H9 (cell line): ENCODE measurements around the gene TBC1D22A. TPM values are rescaled to one million over a fixed set of nuclear protein-coding genes. Genes with fewer than 3 reads are reported as not detected.

Experiments used
- DNase-seq: peaks from one replicate; pipeline ENCODE4 v3.0.0-alpha.2; 2017
- H2AFZ ChIP-seq: one replicate; pipeline ENCODE4 v1.6.1; 2013; ENCODE audit warnings: mild to moderate bottlenecking, low read length, control low read depth, moderate library complexity
- H2AK5ac ChIP-seq: 2 replicates; pipeline ENCODE4 v1.6.1; 2013; ENCODE audit warnings: low read length, control low read depth, mixed read lengths; ENCODE audit not compliant: insufficient read length
- H2BK120ac ChIP-seq: one replicate; pipeline ENCODE4 v1.6.1; 2013; ENCODE audit warnings: low read depth, mild to moderate bottlenecking, low read length, control low read depth, inconsistent platforms; ENCODE audit not compliant: poor library complexity, severe bottlenecking
- H2BK12ac ChIP-seq: 2 replicates; pipeline ENCODE4 v1.6.1; 2013; ENCODE audit warnings: low read length, control low read depth, mixed read lengths, low read depth; ENCODE audit not compliant: insufficient read length
- H2BK15ac ChIP-seq: 2 replicates; pipeline ENCODE4 v1.6.1; 2013; ENCODE audit warnings: low read depth, low read length, control low read depth
- H2BK20ac ChIP-seq: one replicate; pipeline ENCODE4 v1.6.1; 2013; ENCODE audit warnings: low read depth, mild to moderate bottlenecking, low read length, control low read depth, inconsistent platforms; ENCODE audit not compliant: poor library complexity, severe bottlenecking
- H2BK5ac ChIP-seq: 2 replicates; pipeline ENCODE4 v1.6.1; 2013; ENCODE audit warnings: low read length, control low read depth, mixed read lengths; ENCODE audit not compliant: insufficient read length
- H3K14ac ChIP-seq: 2 replicates; pipeline ENCODE4 v1.6.1; 2013; ENCODE audit warnings: low read length, control low read depth; ENCODE audit not compliant: insufficient read depth
- H3K18ac ChIP-seq: 2 replicates; pipeline ENCODE4 v1.6.1; 2013; ENCODE audit warnings: low read depth, mild to moderate bottlenecking, mixed read lengths, low read length, control low read depth; ENCODE audit not compliant: insufficient read length
- H3K23ac ChIP-seq: 2 replicates; pipeline ENCODE4 v1.6.1; 2013; ENCODE audit warnings: low read length, control low read depth, mixed read lengths, low read depth; ENCODE audit not compliant: insufficient read length
- H3K23me2 ChIP-seq: 2 replicates; pipeline ENCODE4 v1.6.1; 2013; ENCODE audit warnings: low read depth, mild to moderate bottlenecking, mixed read lengths, low read length, control low read depth; ENCODE audit not compliant: insufficient read length, poor library complexity, severe bottlenecking
- H3K27ac ChIP-seq: 2 replicates; pipeline ENCODE4 v1.5.1; 2013; ENCODE audit warnings: low read length, control low read depth, mixed read lengths, low read depth; ENCODE audit not compliant: insufficient read length
- H3K27me3 ChIP-seq: 2 replicates; pipeline ENCODE4 v1.6.1; 2013; ENCODE audit warnings: low read length, control low read depth, inconsistent platforms; ENCODE audit not compliant: insufficient read depth
- H3K4ac ChIP-seq: 2 replicates; pipeline ENCODE4 v1.6.1; 2013; ENCODE audit warnings: low read depth, mild to moderate bottlenecking, control low read depth, inconsistent platforms, low read length, moderate library complexity
- H3K4me1 ChIP-seq: 2 replicates; pipeline ENCODE4 v1.6.1; 2013; ENCODE audit warnings: low read length, control low read depth, inconsistent platforms; ENCODE audit not compliant: insufficient read depth
- H3K4me2 ChIP-seq: 2 replicates; pipeline ENCODE4 v1.6.1; 2013; ENCODE audit warnings: low read length, control low read depth, mixed read lengths; ENCODE audit not compliant: insufficient read length, insufficient read depth
- H3K56ac ChIP-seq: 2 replicates; pipeline ENCODE4 v1.6.1; 2013; ENCODE audit warnings: low read depth, mild to moderate bottlenecking, mixed read lengths, low read length, control low read depth; ENCODE audit not compliant: insufficient read length
- H3K79me1 ChIP-seq: 2 replicates; pipeline ENCODE4 v1.6.1; 2013; ENCODE audit warnings: low read depth, mild to moderate bottlenecking, moderate library complexity, low read length, control low read depth, inconsistent platforms; ENCODE audit not compliant: insufficient read depth, poor library complexity, severe bottlenecking
- H3K79me2 ChIP-seq: 2 replicates; pipeline ENCODE4 v1.6.1; 2013; ENCODE audit warnings: low read length, control low read depth, inconsistent platforms; ENCODE audit not compliant: insufficient read depth
- H3K9ac ChIP-seq: 2 replicates; pipeline ENCODE4 v1.6.1; 2013; ENCODE audit warnings: low read length, control low read depth, mixed read lengths; ENCODE audit not compliant: insufficient read length; ENCODE audit errors: extremely low read depth
- H3K9me3 ChIP-seq: one replicate; pipeline ENCODE4 v1.6.1; 2013; ENCODE audit warnings: low read depth, low read length, inconsistent platforms; ENCODE audit not compliant: control insufficient read depth
- H3T11ph ChIP-seq: one replicate; pipeline ENCODE4 v1.6.1; 2013; ENCODE audit warnings: mild to moderate bottlenecking, low read length, control low read depth, inconsistent platforms
- H4K20me1 ChIP-seq: one replicate; pipeline ENCODE4 v1.6.1; 2013; ENCODE audit not compliant: control insufficient read depth, insufficient read length, insufficient read depth
- H4K5ac ChIP-seq: 2 replicates; pipeline ENCODE4 v1.6.1; 2013; ENCODE audit warnings: low read depth, mild to moderate bottlenecking, mixed read lengths, low read length, control low read depth; ENCODE audit not compliant: insufficient read length
- H4K8ac ChIP-seq: replicated peaks from 2 replicates; pipeline ENCODE4 v1.6.1; 2013; ENCODE audit warnings: low read length, control low read depth, mixed read lengths, low read depth; ENCODE audit not compliant: insufficient read length
- H4K91ac ChIP-seq: 2 replicates; pipeline ENCODE4 v1.6.1; 2013; ENCODE audit warnings: low read depth, mild to moderate bottlenecking, moderate library complexity, mixed read lengths, low read length, control low read depth; ENCODE audit not compliant: insufficient read length
- H3K27ac Mint-ChIP-seq, 3 experiments: 2 replicates in 2 of 3; 3 replicates in 1 of 3; pipeline ENCODE4 v1.8.0; 2020 to 2021; ENCODE audit warnings: mixed read lengths in 3 of 3, mild to moderate bottlenecking in 1 of 3, moderate library complexity in 1 of 3
- H3K27me3 Mint-ChIP-seq: 2 replicates; pipeline ENCODE4 v1.8.0; 2021; ENCODE audit warnings: low read depth, mild to moderate bottlenecking, moderate library complexity, mixed read lengths
- H3K36me3 Mint-ChIP-seq, 3 experiments: 2 replicates in 2 of 3; 3 replicates in 1 of 3; pipeline ENCODE4 v1.8.0; 2020 to 2021; ENCODE audit warnings: low read depth in 3 of 3, mixed read lengths in 3 of 3; ENCODE audit not compliant: insufficient read depth in 1 of 3
- H3K4me1 Mint-ChIP-seq, 2 experiments: 2 replicates each; pipeline ENCODE4 v1.8.0; 2020; ENCODE audit warnings: mixed read lengths in 2 of 2
- H3K4me3 Mint-ChIP-seq, 2 experiments: 2 replicates in 1 of 2; 3 replicates in 1 of 2; pipeline ENCODE4 v1.8.0; 2020 to 2021; ENCODE audit warnings: mild to moderate bottlenecking in 2 of 2, mixed read lengths in 2 of 2, moderate library complexity in 1 of 2
- H3K9me3 Mint-ChIP-seq, 2 experiments: 2 replicates in 1 of 2; 3 replicates in 1 of 2; pipeline ENCODE4 v1.8.0; 2020; ENCODE audit warnings: mild to moderate bottlenecking in 2 of 2, mixed read lengths in 2 of 2, moderate library complexity in 1 of 2
- WGBS: extraction: QIAGEN DNeasy Blood & Tissue Kit; methylation state at CpG from one replicate; pipeline ENCODE4 v1.1.7; 2013; ENCODE audit warnings: missing lambda C conversion rate, low lambda C conversion rate, mixed read lengths; ENCODE audit not compliant: insufficient read length; ENCODE audit errors: extremely low coverage; 5-methylcytosine and 5-hydroxymethylcytosine counted together
- total RNA-seq: library from RNA; stranded (reverse); gene quantifications from 2 replicates; pipeline ENCODE4 v1.2.1, GENCODE V29; 2021
- TF ChIP-seq, protein P1 (sequence below): fragments of 200-600 bp; sonication (generic); conservative IDR thresholded peaks from 3 replicates; pipeline ENCODE4 v1.8.0; 2021; ENCODE audit warnings: antibody characterized with exemption, mild to moderate bottlenecking

Gene TBC1D22A
- total RNA-seq, 1 experiment from 2014 or later: 20.8 TPM

DNA sequence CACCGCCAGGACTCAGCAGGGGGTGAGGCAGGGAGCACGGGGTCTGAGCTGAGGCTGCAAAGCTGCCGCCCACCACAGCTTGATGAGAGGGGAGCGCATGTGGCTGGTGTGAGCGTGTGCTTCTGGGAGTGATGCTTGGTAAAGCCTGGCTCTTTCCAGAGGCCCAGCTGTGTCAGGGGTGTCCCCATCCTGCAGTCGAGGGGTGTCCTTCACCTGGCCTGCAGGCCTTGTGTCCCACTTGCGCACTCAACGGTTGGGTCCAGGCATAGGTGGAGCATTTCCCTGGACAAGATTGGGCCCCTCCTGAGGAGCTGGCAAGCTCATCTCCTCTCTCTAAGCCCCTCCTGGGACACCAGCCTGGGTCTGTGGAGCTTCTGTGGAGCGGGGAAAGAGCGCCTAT is 273.9 kb downstream of the TBC1D22A start:
- H3K79me1 ChIP-seq: no peaks in the 10 kb centered on the region
- no peak overlapping the region for H3K14ac ChIP-seq
- no CpG with 5 or more reads among the region's 10 CpGs for WGBS
- no peaks in the 10 kb centered on the region for H3K9me3 Mint-ChIP-seq
- no peaks in the 10 kb centered on the region for H3K4me1 ChIP-seq
- H2BK120ac ChIP-seq: no peak overlapping the region
- no peak overlapping the region for H2BK5ac ChIP-seq
- H3K23me2 ChIP-seq: no peaks in the 10 kb centered on the region
- no peaks in the 10 kb centered on the region for H3K27me3 Mint-ChIP-seq
- H3K79me2 ChIP-seq: no peaks in the 10 kb centered on the region
- H3K4ac ChIP-seq: no peak overlapping the region
- no peak overlapping the region for H4K8ac ChIP-seq
- no peak overlapping the region for H3K4me3 Mint-ChIP-seq
- H3K36me3 Mint-ChIP-seq: peaks cover 0 to 1% (median 0%) of the 10 kb centered on the region in 3 experiments; a peak in 1 of 7 replicates
- no peak overlapping the region for H4K91ac ChIP-seq
- no peak overlapping the region for H3K27ac ChIP-seq
- H3K27ac Mint-ChIP-seq: peak overlapping the region in 2 of 3 experiments; percentile 48 to 85; a peak in 2 of 7 replicates
- H3T11ph ChIP-seq: no peak overlapping the region
- H2AK5ac ChIP-seq: no peak overlapping the region
- no peak overlapping the region for H3K23ac ChIP-seq
- TF ChIP-seq, protein P1, sequence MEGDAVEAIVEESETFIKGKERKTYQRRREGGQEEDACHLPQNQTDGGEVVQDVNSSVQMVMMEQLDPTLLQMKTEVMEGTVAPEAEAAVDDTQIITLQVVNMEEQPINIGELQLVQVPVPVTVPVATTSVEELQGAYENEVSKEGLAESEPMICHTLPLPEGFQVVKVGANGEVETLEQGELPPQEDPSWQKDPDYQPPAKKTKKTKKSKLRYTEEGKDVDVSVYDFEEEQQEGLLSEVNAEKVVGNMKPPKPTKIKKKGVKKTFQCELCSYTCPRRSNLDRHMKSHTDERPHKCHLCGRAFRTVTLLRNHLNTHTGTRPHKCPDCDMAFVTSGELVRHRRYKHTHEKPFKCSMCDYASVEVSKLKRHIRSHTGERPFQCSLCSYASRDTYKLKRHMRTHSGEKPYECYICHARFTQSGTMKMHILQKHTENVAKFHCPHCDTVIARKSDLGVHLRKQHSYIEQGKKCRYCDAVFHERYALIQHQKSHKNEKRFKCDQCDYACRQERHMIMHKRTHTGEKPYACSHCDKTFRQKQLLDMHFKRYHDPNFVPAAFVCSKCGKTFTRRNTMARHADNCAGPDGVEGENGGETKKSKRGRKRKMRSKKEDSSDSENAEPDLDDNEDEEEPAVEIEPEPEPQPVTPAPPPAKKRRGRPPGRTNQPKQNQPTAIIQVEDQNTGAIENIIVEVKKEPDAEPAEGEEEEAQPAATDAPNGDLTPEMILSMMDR: no peak
- no peak overlapping the region for H3K18ac ChIP-seq
- DNase-seq: no peak
- H2AFZ ChIP-seq: no peak overlapping the region
- no peaks in the 10 kb centered on the region for H3K9me3 ChIP-seq
- H2BK20ac ChIP-seq: no peak overlapping the region
- no peak overlapping the region for H3K9ac ChIP-seq
- no peaks in the 10 kb centered on the region for H4K20me1 ChIP-seq
- H2BK12ac ChIP-seq: no peak overlapping the region
- H3K4me1 Mint-ChIP-seq: peaks cover 2 to 12% of the 10 kb centered on the region in 2 experiments
- no peak overlapping the region for H2BK15ac ChIP-seq
- no peaks in the 10 kb centered on the region for H3K27me3 ChIP-seq
- H3K56ac ChIP-seq: no peak overlapping the region
- H4K5ac ChIP-seq: no peak overlapping the region
- H3K4me2 ChIP-seq: no peak overlapping the region
